Caco-2 (cell line): ENCODE results near the gene CUEDC2. TPM values are rescaled to one million over a fixed set of nuclear protein-coding genes. Genes with fewer than 3 reads are reported as not detected.

ENCODE experiments used
- BruUV-seq: library from RNA; stranded (reverse); fragments of 400-500 nt; replicated peaks from 2 replicates; lab custom pipeline; 2021; lab: Mats Ljungman, UMichigan
- CTCF ChIA-PET: fragments of 300-600 bp; sonication (Branson Sonifier 250); formaldehyde crosslinking; loops from one replicate; lab custom pipeline; 2022; ENCODE audit warnings: antibody characterized with exemption; lab: Charles Lee
- POLR2A ChIA-PET: fragments of 300-600 bp; sonication (Branson Sonifier 250); formaldehyde crosslinking; loops from one replicate; lab custom pipeline; 2022; ENCODE audit warnings: antibody characterized with exemption; lab: Charles Lee
- DNase-seq, 2 experiments: peaks; one replicate each; pipeline versions ENCODE4 v3.0.0 to v3.0.0-alpha.2; 2020 to 2022
- H3K27me3 ChIP-seq: replicated peaks from 2 replicates; pipeline ENCODE4 v1.6.0; 2011; ENCODE audit warnings: low read length; ENCODE audit not compliant: control insufficient read depth, insufficient read depth
- H3K36me3 ChIP-seq: 2 replicates; pipeline ENCODE4 v1.5.1; 2011; ENCODE audit warnings: low read length; ENCODE audit not compliant: control insufficient read depth, insufficient read depth
- H3K4me1 ChIP-seq: fragments of 250-450 bp; sonication (Bioruptor Pico); 2 replicates; pipeline ENCODE4 v1.5.1; 2020; ENCODE audit warnings: mild to moderate bottlenecking
- H3K4me3 ChIP-seq: 2 replicates; pipeline ENCODE4 v1.5.1; 2011; ENCODE audit warnings: low read depth, mild to moderate bottlenecking, control low read depth, low read length
- H3K9me3 ChIP-seq: fragments of 250-450 bp; sonication (Bioruptor Pico); 2 replicates; pipeline ENCODE4 v1.5.1; 2020; ENCODE audit warnings: mild to moderate bottlenecking, moderate library complexity
- H3K27ac Mint-ChIP-seq: one replicate; pipeline ENCODE4 v1.8.0; 2022; ENCODE audit warnings: mixed read lengths; ENCODE audit not compliant: unreplicated experiment
- H3K27me3 Mint-ChIP-seq: one replicate; pipeline ENCODE4 v1.8.0; 2022; ENCODE audit warnings: mixed read lengths; ENCODE audit not compliant: insufficient read depth, unreplicated experiment
- H3K36me3 Mint-ChIP-seq: one replicate; pipeline ENCODE4 v1.8.0; 2022; ENCODE audit warnings: mild to moderate bottlenecking, mixed read lengths; ENCODE audit not compliant: insufficient read depth, unreplicated experiment
- H3K4me1 Mint-ChIP-seq: one replicate; pipeline ENCODE4 v1.8.0; 2022; ENCODE audit warnings: low read depth, mixed read lengths; ENCODE audit not compliant: unreplicated experiment
- H3K4me3 Mint-ChIP-seq: one replicate; pipeline ENCODE4 v1.8.0; 2022; ENCODE audit warnings: mild to moderate bottlenecking, moderate library complexity, mixed read lengths; ENCODE audit not compliant: unreplicated experiment
- H3K9me3 Mint-ChIP-seq: one replicate; pipeline ENCODE4 v1.8.0; 2022; ENCODE audit warnings: mixed read lengths; ENCODE audit not compliant: unreplicated experiment
- CTCF ChIP-seq, 2 experiments: fragments of 200-600 bp in 1 of 2; IDR thresholded peaks; 1 replicate in 1 of 2; 2 replicates in 1 of 2; pipeline versions ENCODE4 v1.5.1 to v1.8.0; 2011 to 2022; ENCODE audit warnings: antibody characterized with exemption in 1 of 2, control low read depth in 1 of 2, inconsistent platforms in 1 of 2, low read depth in 1 of 2, low read length in 1 of 2, mild to moderate bottlenecking in 1 of 2, moderate library complexity in 1 of 2; ENCODE audit not compliant: insufficient read depth in 1 of 2, severe bottlenecking in 1 of 2, unreplicated experiment in 1 of 2
- intact Hi-C: fragments of 100-400 bp; cut with micrococcal nuclease; formaldehyde crosslinking; loops from one replicate; pipeline ENCODE4 v1.10.0; 2022; ENCODE audit not compliant: unreplicated experiment
- total RNA-seq: library from RNA; stranded (reverse); gene quantifications from 2 replicates; pipeline ENCODE4 v1.2.3, GENCODE V29; 2022

CUEDC2 gene
- total RNA-seq, 1 experiment from 2014 or later, result 32.1 TPM

GRCh38 chr10:102394079-102394800 is 38.1 kb downstream of the CUEDC2 start:
- Histone ChIP-seq H3K4me1 (peaks cover 14% of the 10 kb centered on the region), H3K27me3 (no peaks in the 10 kb centered on the region), H3K9me3 (no peaks in the 10 kb centered on the region), H3K36me3 (no peaks in the 10 kb centered on the region), H3K4me3 (peak overlapping the region; percentile 75)
- H3K9me3 Mint-ChIP-seq, result no peaks in the 10 kb centered on the region
- intact Hi-C loops, result loop anchor here (1.0 to 2.0 kb wide), 6 partner anchors 28 to 190 kb away; no protein-coding TSS in a partner anchor
- H3K4me3 Mint-ChIP-seq, result peak overlapping the region; percentile 90
- no TSS peak for BruUV-seq
- H3K27me3 Mint-ChIP-seq, result no peaks in the 10 kb centered on the region
- ChIA-PET POLR2A (no interaction called here), CTCF (interaction anchor here (0.6 to 3.7 kb wide), 17 partner anchors 9 to 225 kb away, joined by 3 to 28 read pairs (median 4); partner anchors contain the start of genes ACTR1A, CUEDC2, ELOVL3 and FBXL15)
- H3K27ac Mint-ChIP-seq, result peak overlapping the region; percentile 90
- TF ChIP-seq CTCF (IDR thresholded peaks at IDR 0.05; ENCODE audit: insufficient read depth in 1 of 2, low read depth in 1 of 2, low read length in 1 of 2, severe bottlenecking in 1 of 2, unreplicated experiment in 1 of 2), result no peak
- peaks cover 16% of the 10 kb centered on the region for H3K36me3 Mint-ChIP-seq
- H3K4me1 Mint-ChIP-seq, result peaks cover 14% of the 10 kb centered on the region
- peak; percentile 95 for DNase-seq

- peak overlapping the region; percentile 90 for H3K27ac Mint-ChIP-seq
- Histone ChIP-seq H3K4me1 (peaks cover 14% of the 10 kb centered on the region), H3K27me3 (no peaks in the 10 kb centered on the region), H3K9me3 (no peaks in the 10 kb centered on the region), H3K36me3 (no peaks in the 10 kb centered on the region), H3K4me3 (peak overlapping the region; percentile 75)
- H3K9me3 Mint-ChIP-seq, result no peaks in the 10 kb centered on the region
- peak; percentile 91 to 92 for TF ChIP-seq CTCF (IDR thresholded peaks at IDR 0.05; ENCODE audit: insufficient read depth in 1 of 2, low read depth in 1 of 2, low read length in 1 of 2, severe bottlenecking in 1 of 2, unreplicated experiment in 1 of 2)
- no peaks in the 10 kb centered on the region for H3K27me3 Mint-ChIP-seq
- intact Hi-C loops, result loop anchor here (1.0 to 2.0 kb wide), 6 partner anchors 29 to 191 kb away; no protein-coding TSS in a partner anchor
- CTCF ChIA-PET, result interaction anchor here (0.9 to 3.7 kb wide), 10 partner anchors 10 to 224 kb away, joined by 3 to 28 read pairs (median 4); partner anchors contain the start of genes ELOVL3 and FBXL15
- H3K4me3 Mint-ChIP-seq, result peak overlapping the region; percentile 90
- TSS peak; percentile 81 for BruUV-seq
- DNase-seq, result no peak
- peaks cover 14% of the 10 kb centered on the region for H3K4me1 Mint-ChIP-seq
- POLR2A ChIA-PET, result no interaction called here
- H3K36me3 Mint-ChIP-seq, result peaks cover 13% of the 10 kb centered on the region
Observed at GRCh38 chr10:102393411-102394078, 38.8 kb downstream of the CUEDC2 start.

GRCh38 chr10:102392306-102392705 is 40.1 kb downstream of the CUEDC2 start:
- H3K27me3 ChIP-seq, result no peaks in the 10 kb centered on the region
- H3K4me3 ChIP-seq, result no peak overlapping the region
- Mint-ChIP-seq H3K36me3 (peaks cover 7% of the 10 kb centered on the region), H3K4me1 (peaks cover 14% of the 10 kb centered on the region), H3K27me3 (no peaks in the 10 kb centered on the region), H3K4me3 (no peak overlapping the region), H3K27ac (no peak overlapping the region), H3K9me3 (no peaks in the 10 kb centered on the region)
- peaks cover 14% of the 10 kb centered on the region for H3K4me1 ChIP-seq
- no peaks in the 10 kb centered on the region for H3K36me3 ChIP-seq
- intact Hi-C loops, result no loop called here
- TF ChIP-seq CTCF (IDR thresholded peaks at IDR 0.05; ENCODE audit: insufficient read depth in 1 of 2, low read depth in 1 of 2, low read length in 1 of 2, severe bottlenecking in 1 of 2, unreplicated experiment in 1 of 2), result no peak
- CTCF ChIA-PET, result interaction anchor here (0.6 kb wide), 1 partner anchor 31 kb away, joined by 4 read pairs; no protein-coding TSS in a partner anchor
- no TSS peak for BruUV-seq
- no peak for DNase-seq
- POLR2A ChIA-PET, result no interaction called here
- H3K9me3 ChIP-seq, result no peaks in the 10 kb centered on the region
